Endometrium (tissue), 2 donors: Measurements from ENCODE around the gene RPH3AL.
"Not testable (repeated sequence)": the region's sequence is repeated elsewhere in the genome, so short reads cannot be mapped to it uniquely, and the experiment has no call there.

Source experiments
- FAIRE-seq: peaks from 2 replicates; lab custom pipeline; 2012; peaks lifted over from hg19 to GRCh38; lab: Jason Lieb, UNC
- donor health status: control.
- donor health status: control.

Gene RPH3AL

DNA sequence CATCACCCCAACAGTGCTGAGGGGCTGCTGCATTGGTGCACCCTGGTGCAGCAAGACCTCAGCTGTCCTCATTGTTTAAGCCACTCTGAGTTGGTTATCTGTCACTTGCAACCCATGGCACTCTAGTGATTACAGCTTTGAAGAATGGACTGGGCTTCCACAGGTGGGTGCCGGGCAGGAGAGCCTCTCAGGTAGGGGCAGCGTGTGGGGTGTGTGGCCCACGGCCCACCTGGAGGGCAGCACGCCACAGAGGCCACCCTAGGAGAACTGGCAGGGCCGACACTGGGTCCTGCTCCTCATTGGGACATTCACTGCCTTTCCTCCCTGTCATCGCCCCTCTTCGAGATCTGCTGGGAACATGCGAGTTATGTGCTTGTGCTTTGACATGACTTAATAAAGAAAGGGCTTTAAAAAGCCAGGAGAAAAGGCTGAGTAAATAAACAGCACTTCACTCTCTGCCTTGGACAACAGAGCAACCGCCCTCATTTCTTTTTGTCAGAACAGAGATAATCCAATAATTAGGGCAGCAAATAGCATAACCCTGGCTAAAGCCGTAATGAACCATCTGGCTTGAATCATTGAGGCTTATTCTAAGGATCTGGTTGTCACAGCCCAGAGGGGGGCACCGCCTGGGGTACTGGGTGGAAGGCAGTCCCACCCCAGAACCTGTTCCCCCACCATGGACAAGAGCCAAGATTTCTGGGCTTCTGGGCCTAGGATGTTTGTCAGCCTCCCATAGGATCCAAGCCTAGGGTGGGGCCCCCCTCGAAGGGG lies 174.1 kb downstream of the RPH3AL start:
- FAIRE-seq: no peak

DNA sequence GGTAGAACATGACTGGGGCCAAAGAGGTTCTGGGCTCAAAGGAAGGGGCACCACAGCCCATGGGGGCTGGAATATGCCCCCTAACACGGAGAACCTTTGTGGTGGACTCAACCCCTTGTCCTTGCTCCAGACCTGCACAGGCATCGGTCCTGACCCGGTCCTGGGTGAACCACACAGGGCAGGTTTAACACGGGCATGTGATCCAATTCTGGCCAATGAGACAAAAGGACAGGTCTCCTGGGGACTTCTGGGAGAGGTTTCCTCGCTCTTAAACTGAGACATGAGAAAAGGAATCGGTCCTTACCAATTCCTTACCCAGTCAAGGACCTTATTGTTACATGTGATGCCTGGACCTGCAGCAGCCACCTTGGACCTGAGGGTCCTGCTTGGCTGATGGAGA lies 174.8 kb downstream of the RPH3AL start:
- no peak for FAIRE-seq

DNA sequence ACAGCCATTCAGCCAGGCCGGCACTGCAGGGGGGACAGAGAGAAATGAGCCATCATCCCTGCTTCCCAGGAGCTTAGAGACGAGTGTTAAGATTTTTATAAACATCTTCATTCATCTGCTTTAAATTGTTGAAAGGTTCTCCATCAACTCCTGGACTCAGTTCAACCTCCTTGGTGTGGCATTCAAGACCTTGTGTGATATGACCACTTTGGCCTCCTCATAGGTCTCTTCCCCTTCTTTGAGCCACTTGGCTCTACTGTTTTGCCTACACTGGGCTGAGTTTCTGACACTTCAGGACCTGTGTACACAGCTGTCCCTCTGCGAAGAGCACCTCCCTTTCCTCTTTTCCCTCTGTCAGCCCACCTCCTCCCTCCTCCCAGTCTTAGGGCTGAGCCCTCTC lies 175.5 kb downstream of the RPH3AL start:
- no peak for FAIRE-seq

DNA sequence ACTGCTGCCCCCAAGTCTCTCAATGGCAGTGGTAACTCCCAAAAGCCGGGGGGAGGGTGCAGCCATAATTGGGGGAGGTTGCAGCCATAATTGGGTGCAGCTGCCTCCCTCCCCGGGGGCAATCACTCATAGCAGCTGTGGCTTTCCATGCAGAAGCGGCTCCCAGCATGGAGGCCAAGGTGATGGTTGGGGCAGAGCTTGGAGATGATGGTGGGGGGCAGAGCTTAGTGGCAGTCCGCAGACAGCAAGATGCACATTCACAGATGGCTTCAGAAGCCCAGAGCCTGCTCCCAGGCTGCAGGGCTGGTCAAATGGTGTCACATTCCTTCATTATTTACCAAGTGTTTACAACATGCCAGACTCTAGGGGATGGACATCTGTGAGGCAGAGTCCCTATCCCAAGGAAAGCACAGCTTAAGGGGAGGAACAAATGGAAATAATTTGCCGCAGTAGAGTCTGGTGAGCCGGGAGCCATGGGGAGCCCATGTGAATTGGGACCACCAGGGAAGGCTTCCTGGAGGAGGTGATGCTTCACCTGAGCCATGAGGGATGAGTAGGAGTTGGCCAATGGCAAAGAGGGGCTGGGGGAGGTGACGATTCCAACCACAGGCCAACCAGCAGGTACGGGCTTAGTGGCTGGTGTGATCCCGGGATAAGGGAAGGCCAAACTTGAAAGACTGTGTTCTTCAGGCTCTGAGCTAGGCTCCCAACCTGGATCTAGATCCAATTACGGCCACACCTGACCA lies 179.3 kb downstream of the RPH3AL start:
- FAIRE-seq: no peak

DNA sequence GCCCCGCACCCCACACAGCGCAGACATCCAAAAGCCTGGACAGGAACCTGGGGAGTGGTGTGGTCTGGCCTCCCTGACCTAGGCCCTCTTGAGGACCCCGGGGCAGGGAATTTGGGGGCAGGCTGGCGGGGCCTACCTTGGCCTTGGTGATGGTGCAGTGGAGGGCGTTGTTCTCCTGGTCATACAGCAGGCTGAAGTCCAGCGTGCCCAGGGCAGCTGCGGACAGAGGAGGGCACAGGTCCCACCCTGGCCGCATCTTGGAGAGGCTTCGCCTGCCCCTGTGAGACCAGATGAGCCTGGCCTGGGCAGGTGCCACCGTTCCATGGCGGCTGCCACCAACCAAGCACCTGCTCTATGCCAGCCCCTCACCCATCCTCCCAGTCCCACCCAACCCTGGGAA lies 180.2 kb downstream of the RPH3AL start:
- FAIRE-seq: no peak

DNA sequence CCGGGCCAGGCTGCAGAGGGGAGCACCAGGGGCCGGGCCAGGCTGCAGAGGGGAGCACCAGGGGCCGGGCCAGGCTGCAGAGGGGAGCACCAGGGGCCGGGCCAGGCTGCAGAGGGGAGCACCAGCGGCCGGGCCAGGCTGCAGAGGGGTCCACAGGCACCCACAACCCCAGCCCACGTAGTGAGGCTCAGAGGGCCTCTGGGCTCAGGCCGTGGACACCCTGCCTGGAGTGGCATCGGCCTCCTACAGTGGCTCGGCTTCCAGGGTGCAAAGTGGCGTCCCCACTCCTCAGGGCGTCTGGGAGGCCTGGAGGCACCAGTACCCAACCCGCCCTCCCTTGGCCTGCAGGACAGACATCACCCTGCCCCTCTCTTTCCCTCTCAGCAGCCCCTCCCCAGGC lies 180.7 kb downstream of the RPH3AL start:
- no peak for FAIRE-seq

DNA sequence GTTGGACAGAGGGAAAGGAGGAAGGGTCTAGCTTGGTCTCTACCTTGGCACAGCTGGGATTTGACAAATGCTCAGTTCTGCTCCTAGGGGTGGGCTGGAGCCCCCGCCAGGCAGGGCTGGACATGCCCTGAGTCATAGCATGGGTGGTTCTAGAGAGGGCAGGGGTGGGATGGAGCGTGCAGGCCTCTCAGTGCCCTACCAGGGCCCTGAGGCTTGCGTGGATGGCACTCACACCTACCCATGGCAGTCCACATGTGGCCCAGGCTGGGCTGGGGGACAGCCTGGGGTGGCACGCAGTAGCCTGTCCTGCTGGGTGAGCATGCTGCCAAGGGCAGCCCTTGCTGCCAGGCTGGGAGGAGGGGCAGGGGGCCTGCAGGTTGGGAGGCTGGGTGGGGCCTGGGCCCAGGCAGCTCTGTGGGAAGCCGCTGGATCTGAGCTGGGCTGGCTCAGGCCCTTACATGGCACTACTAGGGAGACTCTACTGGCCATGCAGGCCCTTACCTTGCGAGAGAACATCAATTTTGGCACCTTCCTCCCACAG lies 182.4 kb downstream of the RPH3AL start:
- FAIRE-seq: no peak

DNA sequence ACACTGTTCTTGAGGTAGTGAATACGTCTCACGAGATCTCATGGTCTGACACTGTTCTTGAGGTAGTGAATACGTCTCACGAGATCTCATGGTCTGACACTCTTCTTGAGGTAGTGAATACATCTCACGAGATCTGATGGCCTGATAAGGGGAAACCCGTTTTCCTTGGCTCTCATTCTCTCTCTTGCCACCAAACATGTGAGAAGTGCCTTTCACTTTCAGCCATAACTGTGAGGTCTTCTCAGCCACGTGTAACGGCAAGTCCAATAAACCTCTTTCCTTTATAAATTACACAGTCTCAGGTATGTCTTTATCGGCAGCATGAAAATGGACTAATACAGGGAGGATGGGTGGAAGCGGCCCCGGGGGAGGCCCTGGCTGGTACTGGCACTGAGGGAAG lies 184.0 kb downstream of the RPH3AL start:
- FAIRE-seq: not testable (repeated sequence)

DNA sequence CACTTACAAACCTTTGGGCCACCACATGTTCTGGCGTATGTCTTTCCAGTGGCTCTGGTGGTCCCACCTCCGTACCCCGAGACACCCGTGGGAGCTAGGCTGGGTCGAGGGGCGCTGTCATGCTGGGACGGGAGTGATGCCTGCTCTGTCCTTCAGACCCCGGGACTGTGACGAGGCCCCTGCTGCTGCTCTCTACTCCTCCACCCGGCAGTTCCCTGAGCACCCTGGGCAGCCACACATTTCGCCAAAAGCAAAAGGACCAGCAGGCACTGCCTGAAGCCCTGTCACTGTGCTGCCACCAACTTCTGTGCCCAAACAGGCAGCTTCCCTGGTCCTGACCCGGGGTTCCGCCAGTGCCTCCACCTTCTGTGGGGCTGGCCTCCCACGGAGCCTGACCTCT lies 186.7 kb downstream of the RPH3AL start:
- no peak for FAIRE-seq

DNA sequence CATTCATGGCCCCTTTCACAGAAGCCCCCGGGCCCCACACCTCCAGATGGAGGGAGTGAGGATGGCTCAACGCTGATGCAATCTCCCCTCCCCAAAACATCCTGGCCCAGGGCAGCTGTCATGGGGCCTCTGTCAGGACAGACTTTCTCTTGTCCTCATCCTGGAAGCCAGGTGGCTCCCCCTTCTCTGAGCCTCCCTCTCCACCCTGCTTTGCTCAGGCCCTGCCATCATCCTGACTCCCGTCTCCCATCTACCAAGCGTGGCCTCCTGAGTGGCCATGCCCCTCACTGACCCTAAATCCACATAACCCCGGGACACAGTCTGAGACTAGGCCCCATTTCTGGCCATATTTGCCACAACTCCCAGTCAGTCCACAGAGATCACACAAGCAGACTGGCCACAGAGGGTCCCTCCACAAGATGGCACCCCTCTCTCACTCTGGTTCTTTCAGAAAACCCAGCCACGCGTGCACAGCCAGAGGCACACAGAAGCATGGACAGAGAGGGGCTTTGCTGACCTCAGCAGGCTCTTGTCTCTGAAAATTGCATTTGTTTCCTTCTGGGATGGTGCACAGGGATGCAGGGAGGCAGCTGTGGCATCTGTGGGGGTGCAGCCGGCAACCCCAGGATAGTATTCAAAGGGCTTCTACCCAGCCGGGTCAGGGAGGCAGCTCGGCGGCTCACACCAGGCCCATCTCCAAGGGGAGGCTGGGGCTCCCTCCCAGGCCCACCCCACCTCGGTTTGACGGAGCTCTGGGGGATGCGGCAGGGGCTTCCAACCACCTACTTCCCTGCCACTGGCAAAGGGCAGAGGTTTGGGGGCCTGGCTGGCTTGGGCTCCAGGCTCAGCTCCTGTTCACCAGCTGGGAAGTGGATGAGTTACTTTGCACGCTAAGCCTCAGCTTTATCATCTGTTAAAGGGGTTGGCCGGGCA lies 188.0 kb downstream of the RPH3AL start:
- FAIRE-seq: no peak

DNA sequence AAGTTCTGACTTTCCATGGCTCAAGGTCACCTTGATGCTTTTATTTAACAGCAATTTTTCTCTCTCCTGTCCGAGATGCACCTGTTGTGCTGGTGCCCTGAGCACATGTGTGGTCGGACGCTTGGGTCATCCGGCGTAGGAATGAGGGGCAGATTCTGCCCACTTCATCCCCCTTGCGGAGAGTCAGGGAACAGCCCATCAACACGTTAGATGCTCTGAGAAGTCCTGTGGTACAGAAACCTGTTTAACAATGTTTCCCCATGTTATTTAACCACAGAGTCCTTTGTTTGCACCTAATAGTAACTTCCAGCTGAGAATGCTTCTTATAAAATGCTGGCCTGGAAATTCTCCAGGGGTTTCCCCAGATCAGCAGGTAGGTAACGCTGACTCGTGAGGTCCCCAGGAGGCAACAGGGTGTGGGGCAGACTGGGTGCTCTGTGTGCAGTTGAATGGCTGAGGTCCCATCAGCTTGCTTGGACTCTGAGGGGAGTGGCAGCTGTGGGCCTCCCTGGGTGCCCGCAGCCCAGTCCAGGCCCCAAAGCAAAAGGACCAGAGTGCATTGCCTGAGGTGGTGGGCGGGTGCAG lies 189.0 kb downstream of the RPH3AL start:
- no peak for FAIRE-seq

DNA sequence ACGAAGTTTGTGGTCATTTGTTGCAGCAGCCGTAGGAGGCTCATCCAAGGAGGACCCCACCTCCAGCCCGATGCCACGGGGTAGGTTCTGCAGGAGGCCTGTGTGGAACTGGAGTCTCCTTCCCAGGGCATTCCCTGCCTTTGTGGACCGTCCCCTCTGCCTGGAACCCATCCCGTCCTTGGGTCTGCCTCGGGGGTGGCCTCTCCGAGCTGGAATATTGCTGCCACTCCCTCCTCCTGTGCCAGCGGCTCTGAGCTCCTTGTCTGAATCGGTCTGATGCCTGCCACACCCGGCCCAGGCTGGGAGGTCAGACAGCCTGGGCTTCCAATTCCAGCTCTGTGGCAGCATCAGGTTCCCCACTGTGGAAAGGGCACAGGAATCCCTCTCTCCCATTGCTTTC lies 189.9 kb downstream of the RPH3AL start:
- FAIRE-seq: no peak
